Activated naive CD8-positive, alpha-beta T cell treated with anti-CD3 and anti-CD28 coated beads, Interleukin-2, amount 10 ng/mL, durations not matched to agents 7 days and 5 days (primary cell): ENCODE measurements around the gene BPHL. TPM values are rescaled to one million over a fixed set of nuclear protein-coding genes. Genes with fewer than 3 reads are reported as not detected.
"Not testable (repeated sequence)": the region's sequence is repeated elsewhere in the genome, so short reads cannot be mapped to it uniquely, and the experiment has no call there.

ENCODE experiments used
- ATAC-seq: fragments of 150-1000 bp; cut with Tn5 transposase; one replicate; pipeline ENCODE4 v1.10.0; 2021; ENCODE audit warnings: low read depth, moderate library complexity
- POLR2A ChIA-PET: fragments of 350-600 bp; sonication (Branson Sonifier 250); formaldehyde crosslinking; loops from one replicate; lab custom pipeline; 2021; ENCODE audit warnings: antibody characterized with exemption; lab: Charles Lee
- DNase-seq: peaks from one replicate; pipeline ENCODE4 v3.0.0; 2021
- H3K27ac Mint-ChIP-seq: one replicate; pipeline ENCODE4 v1.8.0; 2022; ENCODE audit warnings: mild to moderate bottlenecking, mixed read lengths
- H3K27me3 Mint-ChIP-seq: one replicate; pipeline ENCODE4 v1.8.0; 2022; ENCODE audit warnings: mild to moderate bottlenecking, moderate library complexity, mixed read lengths
- H3K36me3 Mint-ChIP-seq: one replicate; pipeline ENCODE4 v1.8.0; 2021; ENCODE audit warnings: mild to moderate bottlenecking, mixed read lengths
- H3K4me1 Mint-ChIP-seq: one replicate; pipeline ENCODE4 v1.8.0; 2021; ENCODE audit warnings: mixed read lengths
- H3K4me3 Mint-ChIP-seq: one replicate; pipeline ENCODE4 v1.8.0; 2022; ENCODE audit warnings: mild to moderate bottlenecking, moderate library complexity, mixed read lengths
- H3K9me3 Mint-ChIP-seq: one replicate; pipeline ENCODE4 v1.8.0; 2021; ENCODE audit warnings: mixed read lengths
- total RNA-seq, 2 experiments: library from RNA; stranded (reverse); gene quantifications; one replicate each; pipeline ENCODE4 v1.2.3, GENCODE V29; 2021

Gene BPHL
- 1 to 10 TPM; 7.7 to 8.4 TPM for total RNA-seq

DNA sequence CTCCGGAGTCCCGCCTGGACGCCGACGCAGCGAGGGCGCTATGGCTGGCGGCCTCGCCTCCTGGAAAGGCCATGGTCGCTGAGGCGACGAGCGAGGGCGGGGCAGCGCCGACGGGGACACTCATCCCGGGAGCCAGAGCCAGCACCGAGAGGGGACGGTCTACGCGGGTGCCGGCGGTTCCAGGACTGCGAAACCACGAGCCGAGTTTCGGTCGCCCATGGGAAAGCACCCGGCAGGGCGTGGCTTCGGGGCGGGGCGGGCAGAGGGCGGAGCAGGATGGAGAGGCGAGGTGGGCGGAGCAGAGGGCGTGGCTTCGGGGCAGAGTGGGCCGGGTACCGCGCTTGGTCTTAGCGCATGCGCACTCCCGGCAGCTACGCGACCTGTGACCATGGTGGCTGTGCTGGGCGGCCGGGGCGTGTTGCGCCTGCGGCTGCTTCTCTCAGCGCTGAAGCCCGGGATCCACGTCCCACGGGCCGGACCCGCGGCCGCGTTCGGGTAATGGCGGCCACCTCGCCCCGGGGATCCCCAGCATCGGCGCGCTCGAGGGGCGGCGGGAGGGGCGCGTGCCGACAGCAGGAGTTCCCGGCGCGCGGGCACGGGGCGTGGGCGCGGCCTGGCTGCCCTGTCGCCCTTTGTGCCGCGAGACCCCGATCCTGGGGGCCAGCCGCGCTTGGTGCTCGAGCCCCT, at the start of gene BPHL:
Gene BPHL, plus strand, starts transcription at position 359 of the 687 bp plus-strand sequence. Its CDS starts 30 bp downstream, at position 389.
- ATAC-seq (peak; percentile 94), DNase-seq (peak; percentile 100)
- peaks cover under 1% of the 10 kb centered on the region for H3K36me3 Mint-ChIP-seq
- peaks cover 13% of the 10 kb centered on the region for H3K4me1 Mint-ChIP-seq
- peak within 1 kb of the TSS; percentile 88 for H3K4me3 Mint-ChIP-seq
- H3K27me3 Mint-ChIP-seq = peaks cover 4% of the 10 kb centered on the region
- H3K9me3 Mint-ChIP-seq = no peaks in the 10 kb centered on the region
- POLR2A ChIA-PET = interaction anchor here (0.9 to 1.7 kb wide), 4 partner anchors 39 to 141 kb away, joined by 3 to 6 read pairs (median 4); partner anchors contain the start of genes RIPK1 and TUBB2A
- H3K27ac Mint-ChIP-seq = peak within 1 kb of the TSS; percentile 87

DNA sequence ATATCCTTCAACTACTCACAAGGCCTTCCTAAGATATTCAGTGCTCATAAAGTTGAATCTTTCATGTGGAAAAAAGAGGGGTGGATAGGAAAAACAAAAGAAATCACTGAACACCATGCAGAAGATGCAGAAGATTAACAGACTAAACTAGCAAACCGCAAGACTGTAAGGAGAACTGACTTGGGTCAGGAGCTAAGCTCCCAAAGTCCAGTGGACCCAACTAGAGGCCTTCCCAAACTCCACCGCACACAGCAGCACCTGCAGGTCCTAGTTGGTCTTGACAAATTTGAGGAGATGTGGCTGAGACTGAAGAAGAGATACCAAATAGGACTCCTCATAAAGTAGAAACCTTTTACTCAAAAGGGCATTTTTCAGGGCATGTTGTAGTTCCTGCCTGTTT, 46.9 kb upstream of the BPHL start:
- Mint-ChIP-seq H3K27ac (no peak overlapping the region), H3K27me3 (no peaks in the 10 kb centered on the region), H3K9me3 (no peaks in the 10 kb centered on the region), H3K4me3 (no peak overlapping the region), H3K4me1 (peaks cover 45% of the 10 kb centered on the region), H3K36me3 (peaks cover 12% of the 10 kb centered on the region)
- DNase-seq (no peak), ATAC-seq (no peak)
- POLR2A ChIA-PET = no interaction called here

DNA sequence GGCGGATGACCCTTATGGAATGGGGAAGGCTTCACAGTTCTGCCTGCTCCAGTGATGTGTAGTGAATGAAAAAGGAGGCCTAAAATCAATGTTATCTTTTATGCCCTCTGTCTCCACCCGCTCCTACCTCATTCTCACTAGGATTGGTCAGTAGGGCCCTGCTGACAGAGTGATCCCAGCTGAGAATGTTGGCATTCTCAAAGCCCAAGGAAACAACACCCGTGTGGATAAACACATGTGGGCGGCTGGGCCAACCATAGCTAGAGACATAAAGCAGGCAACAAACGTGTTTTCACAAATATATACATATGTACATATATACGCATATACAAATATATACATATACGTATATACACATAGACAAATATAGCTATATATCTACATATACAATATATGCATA, 45.7 kb upstream of the BPHL start:
- H3K36me3 Mint-ChIP-seq = peaks cover 23% of the 10 kb centered on the region
- DNase-seq (no peak), ATAC-seq (no peak)
- H3K27ac Mint-ChIP-seq = no peak overlapping the region
- H3K4me3 Mint-ChIP-seq = no peak overlapping the region
- H3K27me3 Mint-ChIP-seq = no peaks in the 10 kb centered on the region
- POLR2A ChIA-PET = interaction anchor here (1.4 kb wide), 1 partner anchor 9 kb away, joined by 3 read pairs; no protein-coding TSS in a partner anchor
- no peaks in the 10 kb centered on the region for H3K9me3 Mint-ChIP-seq
- peaks cover 41% of the 10 kb centered on the region for H3K4me1 Mint-ChIP-seq

DNA sequence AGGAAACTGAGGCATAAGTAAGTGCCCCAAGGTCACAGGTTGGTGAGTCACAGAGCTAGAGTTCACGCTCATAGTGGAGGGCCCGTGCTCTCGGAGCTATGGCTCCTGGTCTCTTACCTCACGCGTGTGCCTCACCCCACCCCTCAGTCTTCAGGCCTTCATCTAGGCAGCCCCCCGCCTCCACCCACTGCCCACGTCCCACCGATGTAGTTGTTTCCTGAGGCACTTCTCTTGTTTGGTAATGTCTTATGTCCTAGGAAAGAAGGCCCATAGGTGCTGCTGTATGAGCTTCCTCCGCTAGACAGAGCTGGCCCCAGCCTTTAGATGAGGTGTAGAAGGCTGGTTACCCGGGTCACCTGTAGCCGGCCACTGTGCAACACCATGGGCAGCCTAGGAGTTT, 45.1 kb upstream of the BPHL start:
- ATAC-seq (no peak), DNase-seq (no peak)
- H3K9me3 Mint-ChIP-seq = no peaks in the 10 kb centered on the region
- no peak overlapping the region for H3K27ac Mint-ChIP-seq
- peaks cover 38% of the 10 kb centered on the region for H3K4me1 Mint-ChIP-seq
- H3K36me3 Mint-ChIP-seq = peaks cover 23% of the 10 kb centered on the region
- POLR2A ChIA-PET = interaction anchor here (1.4 kb wide), 1 partner anchor 9 kb away, joined by 3 read pairs; no protein-coding TSS in a partner anchor
- H3K4me3 Mint-ChIP-seq = no peak overlapping the region
- H3K27me3 Mint-ChIP-seq = no peaks in the 10 kb centered on the region

DNA sequence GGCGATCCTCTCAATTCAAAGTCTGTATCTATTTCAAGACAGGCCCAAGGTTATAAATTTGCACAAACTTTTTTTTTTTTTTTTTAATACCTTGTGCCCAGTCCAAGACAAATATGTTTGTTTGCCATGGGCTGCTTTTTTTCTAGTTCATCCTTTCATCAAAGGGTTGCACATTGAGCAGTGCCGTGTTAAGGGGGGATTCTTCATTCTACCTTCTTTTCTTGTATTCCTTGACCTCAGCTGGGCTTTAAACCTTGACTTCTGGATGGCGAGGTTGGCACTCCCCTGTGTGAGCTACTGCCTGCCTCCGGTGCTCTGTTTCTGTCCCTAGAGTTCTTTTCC, 42.8 kb upstream of the BPHL start:
- H3K36me3 Mint-ChIP-seq = peaks cover 31% of the 10 kb centered on the region
- peak overlapping the region; percentile 80 for H3K4me3 Mint-ChIP-seq
- POLR2A ChIA-PET = interaction anchor here (0.5 to 1.2 kb wide), 7 partner anchors 12 to 234 kb away, joined by 3 to 8 read pairs (median 4); partner anchors contain the start of gene SERPINB1
- H3K4me1 Mint-ChIP-seq = peaks cover 32% of the 10 kb centered on the region
- H3K27me3 Mint-ChIP-seq = no peaks in the 10 kb centered on the region
- ATAC-seq (peak; percentile 70), DNase-seq (no peak)
- H3K9me3 Mint-ChIP-seq = no peaks in the 10 kb centered on the region
- H3K27ac Mint-ChIP-seq = peak overlapping the region; percentile 82

DNA sequence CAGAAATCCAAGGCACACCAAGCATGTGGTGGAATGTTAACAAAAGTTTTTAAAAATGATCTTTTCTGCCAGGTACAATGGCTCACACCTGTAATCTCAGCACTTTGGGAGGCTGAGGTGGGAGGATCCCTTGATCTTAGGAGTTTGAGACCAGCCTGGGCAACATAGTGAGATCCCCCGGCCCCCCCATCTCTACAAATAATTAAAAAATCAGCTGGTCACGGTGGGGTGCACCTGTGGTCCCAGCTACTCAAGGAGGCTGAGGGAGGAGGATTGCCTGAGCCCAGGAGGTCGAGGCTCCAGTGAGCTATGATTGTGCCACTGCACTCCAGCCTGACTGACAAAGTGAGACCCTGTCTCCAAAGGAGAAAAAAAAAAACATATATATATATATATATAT, 42.2 kb upstream of the BPHL start:
- peaks cover 28% of the 10 kb centered on the region for H3K4me1 Mint-ChIP-seq
- no peak for ATAC-seq
- no peak overlapping the region for H3K4me3 Mint-ChIP-seq
- POLR2A ChIA-PET = interaction anchor here (0.5 to 1.2 kb wide), 3 partner anchors 14 to 184 kb away, joined by 3 to 4 read pairs (median 3); no protein-coding TSS in a partner anchor
- H3K27me3 Mint-ChIP-seq = no peaks in the 10 kb centered on the region
- H3K9me3 Mint-ChIP-seq = no peaks in the 10 kb centered on the region
- peaks cover 36% of the 10 kb centered on the region for H3K36me3 Mint-ChIP-seq
- DNase-seq = no peak
- H3K27ac Mint-ChIP-seq = no peak overlapping the region

DNA sequence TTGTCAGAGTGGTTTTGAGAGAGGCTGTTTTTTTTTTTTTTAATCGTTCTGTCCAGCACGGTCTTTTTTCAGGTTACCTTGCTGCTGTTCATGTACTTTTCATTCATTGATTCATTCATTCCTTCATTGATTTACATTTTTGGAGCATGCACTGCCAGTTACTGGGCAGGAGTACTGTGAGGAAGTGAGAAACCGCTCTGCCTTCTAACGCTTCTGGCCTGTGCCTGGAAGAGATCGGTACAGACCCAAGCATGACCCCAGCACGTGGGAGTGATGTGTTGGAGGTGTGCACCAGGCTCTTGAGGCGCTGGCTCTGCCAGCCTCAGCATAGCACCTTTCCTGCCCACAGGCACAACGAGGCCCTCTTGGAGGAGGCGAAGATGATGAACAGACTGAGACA, 41.1 kb upstream of the BPHL start:
- Mint-ChIP-seq H3K27me3 (no peaks in the 10 kb centered on the region), H3K9me3 (no peaks in the 10 kb centered on the region), H3K4me1 (peaks cover 25% of the 10 kb centered on the region), H3K27ac (no peak overlapping the region), H3K4me3 (no peak overlapping the region), H3K36me3 (peaks cover 42% of the 10 kb centered on the region)
- no peak for DNase-seq
- no peak for ATAC-seq
- POLR2A ChIA-PET = no interaction called here

DNA sequence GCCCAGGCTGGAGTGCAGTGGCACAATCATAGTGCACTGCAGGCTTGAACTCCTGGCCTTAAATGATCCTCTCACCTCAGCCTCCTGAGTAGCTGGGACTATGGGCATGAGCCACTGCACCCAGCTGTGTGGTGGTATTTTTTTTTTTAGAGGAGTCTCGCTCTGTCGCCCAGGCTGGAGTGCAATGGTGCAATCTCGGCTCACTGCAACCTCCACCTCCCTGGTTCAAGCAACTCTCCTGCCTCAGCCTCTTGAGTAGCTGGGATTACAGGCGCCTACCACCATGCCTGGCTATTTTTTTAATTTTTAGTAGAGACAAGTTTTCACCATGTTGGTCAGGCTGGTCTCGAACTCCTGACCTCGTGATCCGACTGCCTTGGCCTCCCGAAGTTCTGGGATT, 39.6 kb upstream of the BPHL start:
- H3K9me3 Mint-ChIP-seq, DNase-seq, H3K27ac Mint-ChIP-seq, ATAC-seq, H3K27me3 Mint-ChIP-seq, POLR2A ChIA-PET, H3K4me3 Mint-ChIP-seq: not testable (repeated sequence)
- peaks cover 20% of the 10 kb centered on the region for H3K4me1 Mint-ChIP-seq
- H3K36me3 Mint-ChIP-seq = peaks cover 46% of the 10 kb centered on the region

DNA sequence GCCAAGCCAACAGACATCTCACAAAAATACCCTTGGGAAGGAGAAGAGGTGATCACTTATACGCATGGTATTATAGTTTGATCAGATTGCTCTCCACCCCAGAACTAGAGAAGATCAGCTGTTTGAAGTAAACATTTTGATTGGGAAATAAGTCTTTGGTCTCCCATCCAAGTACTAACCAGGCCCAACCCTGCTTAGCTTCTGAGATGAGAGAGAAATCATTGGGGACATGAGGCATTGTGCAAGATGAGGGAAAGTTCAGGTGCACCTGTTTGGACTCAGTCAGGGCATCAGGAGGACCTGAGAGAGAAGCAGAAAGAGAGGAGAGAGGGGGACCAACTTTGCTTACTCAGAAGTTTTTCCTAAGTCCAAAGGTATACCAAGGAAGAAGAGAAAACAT, 38.8 kb upstream of the BPHL start:
- no peak overlapping the region for H3K4me3 Mint-ChIP-seq
- POLR2A ChIA-PET = no interaction called here
- no peaks in the 10 kb centered on the region for H3K9me3 Mint-ChIP-seq
- ATAC-seq (no peak), DNase-seq (no peak)
- H3K27me3 Mint-ChIP-seq = no peaks in the 10 kb centered on the region
- peaks cover 17% of the 10 kb centered on the region for H3K4me1 Mint-ChIP-seq
- no peak overlapping the region for H3K27ac Mint-ChIP-seq
- peaks cover 50% of the 10 kb centered on the region for H3K36me3 Mint-ChIP-seq

DNA sequence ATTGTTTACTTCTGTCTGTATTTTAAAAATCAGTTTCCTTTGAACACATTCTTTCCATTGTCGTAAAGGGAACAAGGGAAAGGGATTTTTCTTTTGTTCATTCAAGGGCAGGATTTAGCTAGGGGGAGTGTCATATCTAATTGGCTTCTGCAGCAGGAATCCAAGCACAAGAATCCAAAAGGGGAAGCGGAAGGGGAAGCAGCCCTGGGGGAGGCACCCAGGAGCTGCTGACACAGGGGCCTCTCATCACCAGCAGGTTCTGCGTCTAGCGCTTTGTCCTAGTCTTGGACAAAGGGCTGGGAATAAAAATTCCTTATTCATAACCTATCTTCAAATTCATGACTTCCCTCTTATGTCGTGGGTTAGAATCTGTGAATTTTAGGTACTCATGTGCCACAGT, 36.6 kb upstream of the BPHL start:
- no peak overlapping the region for H3K27ac Mint-ChIP-seq
- no peak for DNase-seq
- H3K36me3 Mint-ChIP-seq = peaks cover 54% of the 10 kb centered on the region
- POLR2A ChIA-PET = interaction anchor here (0.7 kb wide), 1 partner anchor 88 kb away, joined by 6 read pairs; no protein-coding TSS in a partner anchor
- H3K27me3 Mint-ChIP-seq = no peaks in the 10 kb centered on the region
- H3K4me3 Mint-ChIP-seq = no peak overlapping the region
- ATAC-seq = no peak
- no peaks in the 10 kb centered on the region for H3K9me3 Mint-ChIP-seq
- H3K4me1 Mint-ChIP-seq = peaks cover 4% of the 10 kb centered on the region

DNA sequence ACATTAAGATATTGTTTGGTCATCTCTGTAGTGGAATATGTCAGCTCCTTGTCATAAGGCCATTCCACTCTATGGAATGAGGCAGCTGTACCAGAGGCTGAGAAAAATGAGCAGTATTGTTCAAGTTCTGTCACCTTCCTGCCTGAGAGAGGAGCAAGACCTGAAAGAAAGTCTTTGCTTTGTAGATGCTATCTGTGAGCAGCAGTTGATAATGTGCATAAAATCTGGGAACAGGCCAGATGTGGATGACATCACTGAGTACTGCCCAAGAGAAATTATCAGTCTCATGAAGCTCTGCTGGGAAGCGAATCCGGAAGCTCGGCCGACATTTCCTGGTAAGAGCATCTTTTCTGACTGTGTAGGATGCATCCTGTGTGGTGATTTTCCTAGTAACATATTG, 33.4 kb upstream of the BPHL start:
- DNase-seq (no peak), ATAC-seq (no peak)
- H3K9me3 Mint-ChIP-seq = no peaks in the 10 kb centered on the region
- peaks cover 8% of the 10 kb centered on the region for H3K4me1 Mint-ChIP-seq
- no peaks in the 10 kb centered on the region for H3K27me3 Mint-ChIP-seq
- H3K4me3 Mint-ChIP-seq = no peak overlapping the region
- peaks cover 51% of the 10 kb centered on the region for H3K36me3 Mint-ChIP-seq
- POLR2A ChIA-PET = no interaction called here
- no peak overlapping the region for H3K27ac Mint-ChIP-seq

DNA sequence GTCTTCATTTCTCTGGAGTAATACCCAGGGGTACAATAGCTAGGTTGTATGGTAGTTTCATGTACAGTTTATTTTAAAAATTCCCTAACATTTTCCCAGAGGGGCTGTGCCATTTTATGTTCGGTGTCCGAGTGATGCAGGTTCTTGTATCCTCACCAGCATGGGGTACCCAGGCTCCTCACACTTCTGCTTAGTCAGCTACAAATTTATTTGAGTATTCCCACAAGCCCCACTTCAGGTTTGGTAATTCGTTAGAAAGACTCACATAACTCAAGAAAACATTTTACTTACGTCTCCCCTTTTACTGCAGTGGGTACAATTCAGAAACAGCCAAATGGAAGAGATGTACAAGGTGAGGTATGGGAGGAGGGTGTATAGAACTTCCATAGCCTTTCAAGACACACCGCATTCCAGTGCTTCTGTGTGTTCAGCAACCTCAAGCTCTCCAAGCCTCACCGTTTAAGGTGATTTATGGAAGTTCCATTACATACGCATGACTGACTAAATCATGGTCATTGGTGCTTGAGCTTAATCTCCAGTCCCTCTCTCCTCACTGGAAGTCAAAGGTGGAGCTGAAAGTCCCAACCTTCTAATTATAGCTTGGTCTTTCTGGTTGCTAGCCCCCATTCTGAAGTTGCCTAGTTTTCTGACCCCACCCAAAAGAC, 32.1 kb upstream of the BPHL start:
- no peak overlapping the region for H3K27ac Mint-ChIP-seq
- ATAC-seq (no peak), DNase-seq (no peak)
- H3K9me3 Mint-ChIP-seq = no peaks in the 10 kb centered on the region
- H3K4me3 Mint-ChIP-seq = no peak overlapping the region
- no peaks in the 10 kb centered on the region for H3K27me3 Mint-ChIP-seq
- peaks cover 8% of the 10 kb centered on the region for H3K4me1 Mint-ChIP-seq
- H3K36me3 Mint-ChIP-seq = peaks cover 47% of the 10 kb centered on the region
- POLR2A ChIA-PET = interaction anchor here (1.2 kb wide), 1 partner anchor 23 kb away, joined by 3 read pairs; no protein-coding TSS in a partner anchor

DNA sequence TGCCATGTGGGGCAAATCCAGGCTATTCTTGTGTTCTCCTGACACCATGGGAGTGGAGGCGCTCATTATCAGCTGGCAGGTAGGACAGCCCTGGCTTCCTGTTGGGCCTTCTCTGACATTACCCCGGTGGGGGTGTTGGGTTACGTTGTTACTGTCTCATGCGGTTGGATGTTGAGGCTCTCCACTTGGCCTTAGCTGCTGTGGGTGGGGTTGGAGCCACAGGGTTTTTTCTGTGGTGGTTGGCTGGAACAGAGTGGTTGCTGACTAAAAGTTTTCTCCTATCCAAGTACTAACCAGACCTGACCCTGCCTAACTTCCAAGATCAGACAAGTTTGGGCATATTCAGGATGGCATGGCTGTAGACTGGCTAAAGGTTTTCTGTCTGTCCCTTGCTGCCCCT, 30.1 kb upstream of the BPHL start:
- H3K4me3 Mint-ChIP-seq = no peak overlapping the region
- DNase-seq (no peak), ATAC-seq (no peak)
- no peaks in the 10 kb centered on the region for H3K27me3 Mint-ChIP-seq
- no peaks in the 10 kb centered on the region for H3K9me3 Mint-ChIP-seq
- H3K36me3 Mint-ChIP-seq = peaks cover 37% of the 10 kb centered on the region
- H3K4me1 Mint-ChIP-seq = peaks cover 8% of the 10 kb centered on the region
- H3K27ac Mint-ChIP-seq = no peak overlapping the region
- POLR2A ChIA-PET = no interaction called here

DNA sequence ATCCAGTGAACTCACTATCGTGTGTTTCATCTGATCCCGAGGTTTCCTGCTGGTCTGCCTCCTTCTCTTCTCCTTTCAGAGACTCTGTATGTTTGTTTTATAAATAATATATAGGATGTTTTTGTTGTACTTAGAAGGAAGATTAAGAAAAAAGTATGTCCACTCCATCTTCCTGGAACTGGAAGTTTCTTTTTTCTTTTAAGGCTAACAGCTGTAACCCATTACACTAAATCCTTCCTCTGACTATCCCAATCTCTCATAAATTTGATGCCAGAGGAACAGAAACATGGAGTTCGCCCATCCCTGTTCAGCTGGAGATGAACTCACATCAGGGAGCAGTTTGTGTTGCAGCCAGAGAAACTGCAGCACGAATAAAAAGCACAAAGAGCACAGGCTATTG, 29.5 kb upstream of the BPHL start:
- Mint-ChIP-seq H3K36me3 (peaks cover 33% of the 10 kb centered on the region), H3K4me3 (no peak overlapping the region), H3K9me3 (no peaks in the 10 kb centered on the region), H3K4me1 (peaks cover 8% of the 10 kb centered on the region), H3K27ac (no peak overlapping the region), H3K27me3 (no peaks in the 10 kb centered on the region)
- POLR2A ChIA-PET = no interaction called here
- ATAC-seq (no peak), DNase-seq (no peak)
